Heart left ventricle (tissue), 13 donors: ENCODE measurements around the gene EXD1.

Experiments
- CTCF ChIP-seq, 12 donors: fragments of 200-600 bp; sonication (generic) in 4 of 12; IDR thresholded peaks; one replicate each; pipeline versions ENCODE4 v1.5.0 to v1.8.0; 2018 to 2022; ENCODE audit warnings: antibody characterized with exemption in 12 of 12, mild to moderate bottlenecking in 5 of 12
- POLR2A ChIP-seq, 2 donors: fragments of 450-650 bp; IDR thresholded peaks; one replicate each; pipeline ENCODE4 v1.6.1; 2017; ENCODE audit warnings: antibody characterized with exemption in 2 of 2, mild to moderate bottlenecking in 2 of 2, moderate library complexity in 2 of 2
- donor health status: ischemic (EF 13 %, LVEDD 7.1; RV severe dilation, severe dysfunction).
- donor health status: DM: no; HTN: yes; CAD: no.
- donor health status: DM: no; HTN: no; CAD: no.
- donor health status: ischemic (EF 25% LVEDD 6.9; RV normal size, moderate dysfunction).
- donor health status: ischemic (EF 25% LVEDD 5.7; RV mildly dilated, moderate dysfunction).
- donor health status: ischemic (EF 35%, LVEDD 5.7; RV mildly dilated, moderate dysfunction).
- donor health status: nonischemic (EF 11% LVEDD 7.7; RV severe dilation, severe dysfunction).
- donor health status: DM: yes; HTN: yes; CAD: no.
- donor health status: PGD.
- donor health status: ischemic (EF 29% LVEDD 5.4; RV normal size, mild dysfunction).
- donor health status: nonischemic (EF 23%, LVEDD 6.1; RV moderate dilation, normal function).

- no peak for TF ChIP-seq POLR2A (IDR thresholded peaks at IDR 0.05)
- no peak for TF ChIP-seq CTCF (IDR thresholded peaks at IDR 0.05)
Measured at GRCh38 chr15:41150279-41150678, 80.3 kb downstream of the EXD1 start.
